ENCODE data around the gene PIK3C2B.
"Not testable (repeated sequence)": the region's sequence is repeated elsewhere in the genome, so short reads cannot be mapped to it uniquely, and the experiment has no call there.

DNA sequence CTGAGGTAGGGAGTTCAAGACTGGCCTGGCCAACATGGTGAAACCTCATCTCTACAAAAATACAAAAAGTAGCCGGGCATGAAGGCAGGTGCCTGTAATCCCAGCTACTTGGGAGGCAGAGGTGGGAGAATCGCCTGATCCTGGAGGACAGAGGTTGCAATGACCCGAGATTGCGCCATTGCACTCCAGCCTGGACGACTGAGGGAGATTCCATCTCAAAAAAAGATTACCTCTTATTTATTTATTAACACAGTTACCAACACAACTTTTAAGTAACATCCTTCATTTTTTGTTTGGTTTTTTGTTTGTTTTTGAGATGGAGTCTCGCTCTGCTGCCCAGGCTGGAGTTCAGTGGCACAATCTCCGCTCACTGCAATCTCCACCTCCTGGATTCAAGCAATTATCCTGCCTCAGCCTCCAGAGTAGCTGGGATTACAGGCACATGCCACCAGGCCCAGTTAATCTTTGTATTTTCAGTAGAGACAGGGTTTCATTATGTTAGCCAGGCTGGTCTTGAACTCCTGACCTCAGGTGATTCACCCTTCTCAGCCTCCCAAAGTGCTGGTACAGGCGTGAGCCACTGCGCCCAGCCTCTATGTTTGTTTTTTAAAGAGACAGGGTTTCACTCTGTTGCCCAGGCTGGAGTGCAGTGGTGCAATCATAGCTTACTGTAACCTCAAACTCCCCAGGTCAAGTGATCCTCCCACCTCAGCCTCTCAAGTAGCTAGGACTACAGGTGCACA is 7.9 kb downstream of the PIK3C2B start:
- TF ChIP-seq, protein P1, sequence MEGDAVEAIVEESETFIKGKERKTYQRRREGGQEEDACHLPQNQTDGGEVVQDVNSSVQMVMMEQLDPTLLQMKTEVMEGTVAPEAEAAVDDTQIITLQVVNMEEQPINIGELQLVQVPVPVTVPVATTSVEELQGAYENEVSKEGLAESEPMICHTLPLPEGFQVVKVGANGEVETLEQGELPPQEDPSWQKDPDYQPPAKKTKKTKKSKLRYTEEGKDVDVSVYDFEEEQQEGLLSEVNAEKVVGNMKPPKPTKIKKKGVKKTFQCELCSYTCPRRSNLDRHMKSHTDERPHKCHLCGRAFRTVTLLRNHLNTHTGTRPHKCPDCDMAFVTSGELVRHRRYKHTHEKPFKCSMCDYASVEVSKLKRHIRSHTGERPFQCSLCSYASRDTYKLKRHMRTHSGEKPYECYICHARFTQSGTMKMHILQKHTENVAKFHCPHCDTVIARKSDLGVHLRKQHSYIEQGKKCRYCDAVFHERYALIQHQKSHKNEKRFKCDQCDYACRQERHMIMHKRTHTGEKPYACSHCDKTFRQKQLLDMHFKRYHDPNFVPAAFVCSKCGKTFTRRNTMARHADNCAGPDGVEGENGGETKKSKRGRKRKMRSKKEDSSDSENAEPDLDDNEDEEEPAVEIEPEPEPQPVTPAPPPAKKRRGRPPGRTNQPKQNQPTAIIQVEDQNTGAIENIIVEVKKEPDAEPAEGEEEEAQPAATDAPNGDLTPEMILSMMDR (IDR thresholded peaks at IDR 0.05), result not testable (repeated sequence)
- TF ChIP-seq POLR2A, EP300 (IDR thresholded peaks at IDR 0.05): not testable (repeated sequence)

All from ovary (tissue), 3 donors.